ENCODE data around the gene ZFP1. TPM values are rescaled to one million over a fixed set of nuclear protein-coding genes. Genes with fewer than 3 reads are reported as not detected.

Gene ZFP1
- total and polyA plus RNA-seq, 2 experiments from 2014 or later, result 6.8 to 7.8 TPM

GRCh38 chr16:75160386-75160785, 12.1 kb downstream of the ZFP1 start:
- Histone ChIP-seq H3K9me3 (ENCODE audit: low read depth) (no peaks in the 10 kb centered on the region), H4K20me1 (ENCODE audit: insufficient read depth) (no peaks in the 10 kb centered on the region), H3K27me3 (replicated peaks; ENCODE audit: insufficient read depth) (no peaks in the 10 kb centered on the region), H3F3A (ENCODE audit: insufficient read depth) (no peaks in the 10 kb centered on the region), H2AFZ (no peak overlapping the region), H3K4me3 (no peak overlapping the region), H3K9ac (no peak overlapping the region), H3K4me1 (ENCODE audit: insufficient read depth) (no peaks in the 10 kb centered on the region), H3K9me2 (ENCODE audit: insufficient read depth) (no peaks in the 10 kb centered on the region), H3K79me2 (ENCODE audit: insufficient read depth) (0 out of 2 replicates have a peak, but pooled peaks cover 7% of the 10 kb centered on the region), H3K4me2 (ENCODE audit: unreplicated experiment) (no peak overlapping the region), H3K27ac (no peak overlapping the region), H3K36me3 (ENCODE audit: low read depth) (peaks cover 5% of the 10 kb centered on the region; the same call in 1 of the 2 replicates)
- no peak for DNase-seq
- TF ChIP-seq EZH2phosphoT487 (IDR thresholded peaks at IDR 0.05; ENCODE audit: insufficient read depth, low read depth) (no peak), EZH2 (IDR thresholded peaks at IDR 0.05; ENCODE audit: insufficient read depth, poor library complexity, severe bottlenecking) (no peak)
- in situ Hi-C loops (cut with MboI), result no loop called here
- 91 to 92% methylated on average over 1 of the region's 1 CpG for WGBS, 2 experiments (ENCODE audit: low coverage in 1 of 2, low lambda C conversion rate in 2 of 2, missing lambda C conversion rate in 2 of 2)

GRCh38 chr16:75169899-75170405, 21.6 kb downstream of the ZFP1 start:
- Histone ChIP-seq H3K9ac (no peak overlapping the region), H3K79me2 (ENCODE audit: insufficient read depth) (no peaks in the 10 kb centered on the region), H3K4me3 (no peak overlapping the region), H4K20me1 (ENCODE audit: insufficient read depth) (no peaks in the 10 kb centered on the region), H3K36me3 (ENCODE audit: low read depth) (peaks cover 47% of the 10 kb centered on the region), H3K9me2 (ENCODE audit: insufficient read depth) (no peaks in the 10 kb centered on the region), H3F3A (ENCODE audit: insufficient read depth) (no peaks in the 10 kb centered on the region), H3K27ac (no peak overlapping the region), H3K27me3 (replicated peaks; ENCODE audit: insufficient read depth) (no peaks in the 10 kb centered on the region), H3K4me2 (ENCODE audit: unreplicated experiment) (no peak overlapping the region), H2AFZ (no peak overlapping the region), H3K9me3 (ENCODE audit: low read depth) (peaks cover 30% of the 10 kb centered on the region), H3K4me1 (ENCODE audit: insufficient read depth) (no peaks in the 10 kb centered on the region)
- DNase-seq, result no peak
- WGBS, 2 experiments (ENCODE audit: low coverage in 1 of 2, low lambda C conversion rate in 2 of 2, missing lambda C conversion rate in 2 of 2), result 95% methylated on average over 10 of the region's 10 CpGs
- in situ Hi-C loops (cut with MboI), result no loop called here
- TF ChIP-seq EZH2phosphoT487 (IDR thresholded peaks at IDR 0.05; ENCODE audit: insufficient read depth, low read depth) (no peak), EZH2 (IDR thresholded peaks at IDR 0.05; ENCODE audit: insufficient read depth, poor library complexity, severe bottlenecking) (no peak)

- Histone ChIP-seq H3F3A (ENCODE audit: insufficient read depth) (no peaks in the 10 kb centered on the region), H3K9me2 (ENCODE audit: insufficient read depth) (no peaks in the 10 kb centered on the region), H3K4me1 (ENCODE audit: insufficient read depth) (no peaks in the 10 kb centered on the region), H3K9me3 (ENCODE audit: low read depth) (peaks cover 26% of the 10 kb centered on the region), H3K79me2 (ENCODE audit: insufficient read depth) (no peaks in the 10 kb centered on the region), H2AFZ (no peak overlapping the region), H3K4me3 (no peak overlapping the region), H3K4me2 (ENCODE audit: unreplicated experiment) (no peak overlapping the region), H3K9ac (no peak overlapping the region), H3K27ac (no peak overlapping the region), H3K27me3 (replicated peaks; ENCODE audit: insufficient read depth) (no peaks in the 10 kb centered on the region), H4K20me1 (ENCODE audit: insufficient read depth) (no peaks in the 10 kb centered on the region), H3K36me3 (ENCODE audit: low read depth) (peaks cover 41% of the 10 kb centered on the region)
- TF ChIP-seq EZH2 (IDR thresholded peaks at IDR 0.05; ENCODE audit: insufficient read depth, poor library complexity, severe bottlenecking) (no peak), EZH2phosphoT487 (IDR thresholded peaks at IDR 0.05; ENCODE audit: insufficient read depth, low read depth) (no peak)
- WGBS, 2 experiments (ENCODE audit: low coverage in 1 of 2, low lambda C conversion rate in 2 of 2, missing lambda C conversion rate in 2 of 2), result 93 to 96% methylated on average over 4 of the region's 4 CpGs
- DNase-seq, result no peak
- in situ Hi-C loops (cut with MboI), result no loop called here
Observed at GRCh38 chr16:75172578-75172977, 24.3 kb downstream of the ZFP1 start.

GRCh38 chr16:75175074-75175473, 26.8 kb downstream of the ZFP1 start:
- Histone ChIP-seq H3K4me3 (no peak overlapping the region), H3K4me2 (ENCODE audit: unreplicated experiment) (no peak overlapping the region), H3K4me1 (ENCODE audit: insufficient read depth) (no peaks in the 10 kb centered on the region), H4K20me1 (ENCODE audit: insufficient read depth) (no peaks in the 10 kb centered on the region), H3K36me3 (ENCODE audit: low read depth) (peaks cover 19% of the 10 kb centered on the region), H3K9me3 (ENCODE audit: low read depth) (peaks cover 13% of the 10 kb centered on the region), H3K79me2 (ENCODE audit: insufficient read depth) (no peaks in the 10 kb centered on the region), H2AFZ (no peak overlapping the region), H3K9me2 (ENCODE audit: insufficient read depth) (no peaks in the 10 kb centered on the region), H3K27ac (no peak overlapping the region), H3F3A (ENCODE audit: insufficient read depth) (no peaks in the 10 kb centered on the region), H3K9ac (no peak overlapping the region), H3K27me3 (replicated peaks; ENCODE audit: insufficient read depth) (no peaks in the 10 kb centered on the region)
- in situ Hi-C loops (cut with MboI), result no loop called here
- TF ChIP-seq EZH2phosphoT487 (IDR thresholded peaks at IDR 0.05; ENCODE audit: insufficient read depth, low read depth) (no peak), EZH2 (IDR thresholded peaks at IDR 0.05; ENCODE audit: insufficient read depth, poor library complexity, severe bottlenecking) (no peak)
- WGBS, 2 experiments (ENCODE audit: low coverage in 1 of 2, low lambda C conversion rate in 2 of 2, missing lambda C conversion rate in 2 of 2), result 86 to 91% methylated on average over 3 of the region's 3 CpGs
- no peak for DNase-seq

GRCh38 chr16:75176926-75177325, 28.6 kb downstream of the ZFP1 start:
- no peak for DNase-seq
- Histone ChIP-seq H3K9me3 (ENCODE audit: low read depth) (no peaks in the 10 kb centered on the region), H3K27me3 (replicated peaks; ENCODE audit: insufficient read depth) (no peaks in the 10 kb centered on the region), H3F3A (ENCODE audit: insufficient read depth) (no peaks in the 10 kb centered on the region), H3K4me2 (ENCODE audit: unreplicated experiment) (no peak overlapping the region), H3K79me2 (ENCODE audit: insufficient read depth) (no peaks in the 10 kb centered on the region), H2AFZ (no peak overlapping the region), H3K4me1 (ENCODE audit: insufficient read depth) (no peaks in the 10 kb centered on the region), H3K36me3 (ENCODE audit: low read depth) (peaks cover under 1% of the 10 kb centered on the region; the same call in 1 of the 2 replicates), H3K9me2 (ENCODE audit: insufficient read depth) (no peaks in the 10 kb centered on the region), H4K20me1 (ENCODE audit: insufficient read depth) (no peaks in the 10 kb centered on the region), H3K27ac (no peak overlapping the region), H3K9ac (no peak overlapping the region), H3K4me3 (no peak overlapping the region)
- 82 to 95% methylated on average over 2 of the region's 2 CpGs for WGBS, 2 experiments (ENCODE audit: low coverage in 1 of 2, low lambda C conversion rate in 2 of 2, missing lambda C conversion rate in 2 of 2)
- no peak for TF ChIP-seq EZH2phosphoT487 (IDR thresholded peaks at IDR 0.05; ENCODE audit: insufficient read depth, low read depth)
- no peak for TF ChIP-seq EZH2 (IDR thresholded peaks at IDR 0.05; ENCODE audit: insufficient read depth, poor library complexity, severe bottlenecking)
- in situ Hi-C loops (cut with MboI), result no loop called here
